Stimulated activated CD8-positive, alpha-beta memory T cell treated with anti-CD3 and anti-CD28 coated beads, Interleukin-2, amount 100 ng/mL, for 48 hours (primary cell): ENCODE measurements around the gene ABLIM1.

Experiments used
- DNase-seq, 2 donors: peaks; one replicate each; pipeline ENCODE4 v3.0.0-alpha.2; 2020; ENCODE audit warnings: low read depth in 2 of 2

ABLIM1 gene

DNA sequence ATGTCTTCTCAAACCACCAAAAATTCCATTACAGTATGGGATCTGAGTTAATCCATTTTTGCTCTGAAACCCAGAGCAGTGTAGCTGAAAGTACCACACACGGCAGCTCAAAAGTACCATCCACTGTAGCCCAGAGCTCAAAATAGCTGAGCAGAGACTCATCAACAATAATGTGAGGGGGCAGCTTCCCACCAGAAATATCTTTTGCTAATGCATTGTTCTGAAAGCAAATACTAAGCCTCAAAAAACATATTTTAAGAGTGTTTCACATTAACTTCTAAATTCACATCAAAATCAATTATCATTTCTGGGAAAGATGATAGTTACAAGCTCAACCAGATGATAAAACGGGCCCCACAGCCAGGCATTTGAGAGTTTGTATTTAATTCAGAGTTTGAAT is 73.7 kb downstream of the ABLIM1 start:
- no peak for DNase-seq

DNA sequence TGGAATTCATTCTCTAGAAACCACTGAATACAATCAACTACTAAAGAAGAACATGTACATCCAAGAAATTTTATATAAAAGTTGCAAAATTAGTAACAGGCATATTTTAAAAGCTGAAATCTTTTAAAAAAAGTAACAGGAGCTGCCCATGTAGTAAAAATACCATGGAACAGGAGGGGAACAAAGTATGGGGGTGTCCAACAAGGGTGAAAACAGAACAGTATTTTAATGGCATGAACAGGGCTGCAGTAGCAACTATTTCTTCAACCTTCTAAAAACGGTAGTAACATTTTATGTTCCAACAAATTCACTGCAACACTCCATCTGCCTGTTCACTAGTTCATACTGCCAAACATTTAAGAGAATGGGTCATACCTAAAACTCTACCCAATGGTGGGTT is 77.0 kb downstream of the ABLIM1 start:
- no peak for DNase-seq

DNA sequence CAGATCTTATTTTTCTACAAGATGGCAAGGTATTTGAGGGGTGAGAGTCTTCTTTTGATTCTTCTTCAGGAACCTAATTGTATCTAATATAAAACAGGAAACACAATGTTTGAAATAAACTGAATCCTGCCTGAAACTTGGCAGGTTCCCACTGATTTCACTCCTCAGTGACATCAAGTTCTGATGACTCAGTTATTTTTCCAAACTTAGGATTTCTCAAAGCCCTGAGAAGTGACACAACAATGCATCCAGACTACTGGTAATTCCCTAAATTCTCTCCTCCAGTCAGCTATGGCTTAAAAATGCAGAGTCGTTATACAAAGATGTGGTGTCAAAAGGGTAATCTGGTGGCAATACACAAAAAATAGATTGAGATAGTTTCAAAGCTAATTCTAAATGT is 80.9 kb downstream of the ABLIM1 start:
- DNase-seq, result no peak

DNA sequence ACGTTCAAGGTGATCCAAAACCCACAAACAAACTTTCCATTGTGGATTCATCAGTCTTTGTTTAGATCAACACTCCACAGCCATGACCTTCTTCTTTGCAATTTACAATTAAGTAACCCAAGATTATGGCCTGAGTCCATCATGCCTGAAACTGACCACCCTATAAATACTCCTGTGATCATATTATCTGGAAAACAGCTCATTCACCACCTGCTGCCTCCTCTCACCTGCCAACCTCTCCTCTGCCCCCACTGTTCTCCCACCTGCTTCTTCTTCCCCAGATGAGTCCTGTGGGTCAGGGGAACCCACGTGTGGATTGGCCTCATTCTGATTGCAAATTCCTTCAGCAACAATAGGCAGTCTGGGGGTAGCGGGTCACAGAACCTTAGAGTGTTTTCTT is 81.4 kb downstream of the ABLIM1 start:
- no peak for DNase-seq

DNA sequence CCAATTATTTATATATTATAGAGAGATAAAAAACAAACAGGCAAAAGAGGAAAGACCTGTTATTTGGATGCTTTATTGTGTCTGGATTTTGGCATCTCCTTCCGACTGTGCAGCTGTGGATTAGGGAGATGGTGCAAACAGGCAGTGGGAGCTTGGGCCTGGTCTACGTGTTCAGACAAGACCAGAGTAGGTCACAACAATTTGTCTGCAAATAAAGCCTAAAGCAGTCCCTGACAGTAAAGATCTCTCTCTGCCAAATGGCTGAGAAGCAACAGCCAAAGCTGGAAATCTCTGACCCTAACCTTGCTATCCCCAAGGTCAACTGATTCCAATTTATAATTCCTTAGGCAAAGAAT is 82.0 kb downstream of the ABLIM1 start:
- DNase-seq, result no peak

DNA sequence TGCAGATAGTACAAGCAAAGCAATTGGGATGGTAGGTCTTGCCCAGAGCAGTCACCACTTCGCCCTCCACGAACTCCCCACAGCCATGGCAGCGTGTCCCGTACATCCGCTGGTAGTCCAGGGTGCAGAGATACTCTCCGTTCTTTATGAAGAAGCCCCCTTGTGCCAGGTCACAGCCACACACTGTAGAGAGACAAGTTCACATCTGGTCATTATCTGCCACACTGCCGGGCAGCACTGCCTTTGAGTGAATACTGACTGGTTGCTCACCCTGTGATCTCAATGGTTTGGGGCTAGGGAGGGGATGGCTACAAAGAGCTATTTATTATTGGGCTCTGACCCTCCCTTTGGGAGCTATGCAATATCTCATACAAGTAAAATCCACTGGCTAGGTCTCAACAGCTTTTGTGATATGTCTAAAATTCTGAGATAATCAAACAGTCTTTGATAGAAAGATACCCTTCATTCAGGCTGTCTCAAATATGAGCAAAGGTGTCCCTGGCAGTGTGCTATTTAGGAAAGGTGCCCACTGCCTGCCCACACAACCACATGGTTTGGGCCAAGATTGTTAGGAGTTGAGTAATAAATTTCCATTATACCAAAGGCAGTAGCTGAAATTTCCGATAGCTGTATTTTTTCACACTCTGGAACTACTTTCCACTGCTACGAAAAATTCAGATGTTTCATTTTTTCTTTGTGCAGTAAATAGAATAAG is 82.5 kb downstream of the ABLIM1 start:
- DNase-seq, result no peak

DNA sequence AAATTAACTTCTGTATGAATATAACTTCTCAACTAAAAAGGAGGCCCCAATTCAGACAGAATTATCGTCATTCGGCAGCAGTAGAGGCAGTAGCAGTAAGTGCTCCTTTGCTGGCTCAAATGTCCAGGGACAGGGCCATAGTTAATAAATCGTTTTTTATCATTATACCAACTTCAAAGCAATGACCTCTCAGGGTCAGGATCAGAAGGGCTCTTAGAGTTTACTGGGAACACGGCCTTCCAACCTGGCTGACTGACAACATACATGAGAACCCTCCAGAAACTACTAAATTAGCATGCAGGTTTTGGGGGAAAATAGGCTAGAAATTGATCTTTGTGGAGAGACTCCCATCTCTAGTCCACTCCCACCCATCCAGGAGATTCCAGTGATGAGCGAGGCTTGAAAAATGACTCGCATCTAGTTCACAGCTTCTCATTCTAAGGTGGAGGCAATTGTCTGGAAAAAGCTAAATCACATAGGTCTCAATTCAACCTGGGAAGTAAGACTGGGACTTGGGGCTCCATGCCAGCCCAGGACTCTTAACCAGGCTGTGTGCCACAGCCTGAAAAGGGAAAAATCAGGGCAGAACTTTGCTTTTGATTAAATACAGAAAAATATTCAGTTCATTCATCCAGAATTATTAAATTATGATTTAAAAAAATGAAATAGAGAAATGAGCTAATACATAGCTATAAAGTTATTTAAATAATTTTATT is 84.6 kb downstream of the ABLIM1 start:
- no peak for DNase-seq

DNA sequence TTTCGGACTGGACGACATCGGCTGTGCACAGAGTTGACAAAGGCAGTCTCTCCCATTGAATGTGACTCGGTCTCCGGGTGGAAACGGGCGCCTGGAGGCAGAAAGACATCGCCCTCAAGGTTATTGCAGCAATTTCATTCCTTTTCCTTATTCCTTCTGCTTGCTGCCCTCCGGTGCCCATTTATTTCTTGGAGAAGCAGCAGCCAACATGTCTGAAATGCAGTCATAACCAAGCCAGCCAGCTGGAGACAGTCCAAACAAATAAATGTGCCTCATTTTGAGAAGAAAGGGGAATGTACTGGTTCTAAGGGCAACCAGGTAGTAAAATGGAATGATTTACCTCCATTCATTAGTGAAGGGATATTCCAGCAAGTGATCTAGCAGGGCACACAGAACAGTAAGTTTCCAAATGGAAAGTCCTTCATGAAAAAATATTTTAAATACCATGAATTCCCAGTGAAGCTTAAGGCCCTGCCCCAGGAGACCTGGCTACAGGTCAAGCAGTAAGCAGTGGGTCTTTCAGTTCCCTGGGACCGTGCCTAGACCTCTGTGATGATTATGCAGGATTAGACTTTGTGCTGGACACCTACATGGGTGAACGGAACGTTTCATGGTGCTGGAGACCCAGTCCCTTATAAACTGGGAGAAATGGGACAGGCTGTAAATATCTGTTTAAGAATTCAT is 86.6 kb downstream of the ABLIM1 start:
- no peak for DNase-seq

DNA sequence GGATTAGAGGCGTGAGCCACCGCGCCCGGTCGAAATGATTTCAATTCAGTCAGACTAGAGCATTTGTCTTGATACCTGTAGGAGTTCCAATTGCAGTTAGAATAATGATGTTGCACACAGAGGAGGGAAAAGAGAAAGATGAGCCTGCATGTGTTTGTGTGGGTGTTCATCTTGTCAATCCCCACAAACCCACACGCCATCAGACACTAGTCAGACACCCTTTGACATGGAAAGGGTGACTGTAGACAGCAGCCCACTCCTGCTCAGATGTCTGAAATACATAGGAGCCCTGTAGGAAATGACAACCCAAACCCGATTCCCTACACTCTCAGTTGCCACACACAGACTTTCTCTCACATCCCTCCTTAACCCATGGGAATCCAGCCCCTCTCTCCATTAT is 92.0 kb downstream of the ABLIM1 start:
- DNase-seq, result no peak

DNA sequence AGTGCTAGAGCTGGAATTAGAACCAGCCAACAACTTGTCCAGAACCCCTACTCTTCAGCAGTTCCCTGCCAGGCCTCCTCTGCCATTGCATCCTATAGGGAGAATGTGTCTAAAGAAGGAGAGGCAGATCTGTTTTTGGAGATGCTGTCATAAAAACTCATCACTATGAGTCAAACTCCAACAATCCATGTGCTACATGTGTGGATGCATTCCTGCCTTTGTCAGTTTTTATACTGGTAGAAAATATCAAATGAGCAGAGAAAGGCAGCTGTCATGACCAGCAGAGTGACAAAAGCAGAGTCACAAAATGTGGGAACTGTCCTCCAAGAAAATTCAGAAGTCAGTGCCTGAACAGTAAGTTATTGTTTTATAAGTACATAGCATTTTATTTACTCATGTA is 93.0 kb downstream of the ABLIM1 start:
- no peak for DNase-seq

DNA sequence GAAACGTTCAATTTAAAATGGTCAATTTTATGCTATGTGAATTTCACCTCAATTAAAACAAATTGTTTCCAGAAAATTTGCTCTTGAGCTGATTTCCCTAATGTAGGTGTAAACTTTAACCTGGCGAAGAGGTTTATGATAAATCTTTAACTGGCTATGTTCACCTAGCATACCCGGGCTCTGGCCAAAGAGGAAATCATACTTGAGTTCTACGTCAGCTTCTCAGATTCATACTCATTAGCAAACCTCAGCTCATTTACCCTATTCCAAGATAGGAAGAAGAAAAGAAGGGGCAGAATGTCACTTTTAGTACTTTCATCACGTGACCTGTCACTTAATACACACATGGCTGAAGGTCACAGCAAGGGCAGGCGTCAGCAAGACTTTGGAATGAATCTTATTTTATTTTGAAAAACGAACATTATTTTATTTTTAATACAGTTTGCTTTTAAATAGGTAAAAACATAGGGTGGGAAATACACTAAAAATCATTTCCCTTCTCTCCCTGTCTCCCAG is 97.0 kb downstream of the ABLIM1 start:
- DNase-seq, result no peak

DNA sequence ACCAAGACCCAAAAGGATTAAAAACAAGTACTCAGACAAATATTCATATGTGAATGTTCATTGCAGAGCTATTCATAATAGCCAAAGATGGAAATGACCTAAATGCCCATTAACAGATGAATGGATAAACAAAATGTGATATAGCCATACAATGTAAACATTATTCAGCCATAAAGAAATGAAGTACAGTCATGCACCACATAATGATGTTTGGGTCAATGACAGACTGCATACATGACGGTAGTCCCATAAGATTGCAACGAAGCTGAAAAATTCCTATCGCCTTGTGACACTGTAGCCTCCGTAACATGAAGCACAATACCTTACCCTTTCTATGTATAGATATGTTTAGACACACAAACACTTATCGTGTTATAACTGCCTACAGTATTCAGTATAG is 97.9 kb downstream of the ABLIM1 start:
- no peak for DNase-seq

DNA sequence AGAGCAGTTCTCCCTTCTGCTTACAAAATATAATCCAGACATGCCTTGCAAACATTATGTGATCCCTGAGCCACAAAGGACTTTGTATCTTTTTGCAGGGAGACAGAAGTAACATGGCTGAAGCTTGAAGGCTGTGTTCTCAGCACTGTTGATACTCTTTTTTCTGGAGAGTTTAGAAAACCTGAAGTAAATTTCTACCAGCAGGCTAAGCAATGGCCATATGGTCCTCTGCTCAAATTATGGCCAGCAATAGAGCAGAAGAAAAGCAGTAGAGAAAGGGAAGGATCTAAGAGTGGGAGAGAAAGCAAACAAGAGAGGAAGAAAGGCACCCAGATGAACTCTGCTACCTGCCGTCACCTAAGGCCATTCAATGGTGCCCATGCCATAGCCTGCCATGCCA is 98.4 kb downstream of the ABLIM1 start:
- no peak for DNase-seq

DNA sequence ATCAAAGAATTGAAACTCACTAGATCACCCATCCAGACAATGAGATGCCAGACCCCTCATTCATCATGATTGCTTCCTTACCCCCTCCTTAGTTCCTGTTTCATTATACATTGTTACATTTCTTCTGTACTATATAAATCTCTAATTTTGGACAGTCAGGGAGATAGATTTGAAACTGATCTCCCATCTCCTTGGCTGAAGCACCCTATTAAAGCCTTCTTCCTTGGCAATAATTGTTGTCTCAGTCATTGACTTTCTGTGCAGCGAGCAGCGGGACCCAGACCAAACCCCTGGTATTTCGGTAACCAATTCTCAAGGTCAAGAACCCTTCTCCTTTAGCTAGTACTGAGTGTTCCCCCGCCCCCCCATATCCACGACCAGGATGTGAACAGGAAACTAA is 100.2 kb downstream of the ABLIM1 start:
- DNase-seq, result no peak

DNA sequence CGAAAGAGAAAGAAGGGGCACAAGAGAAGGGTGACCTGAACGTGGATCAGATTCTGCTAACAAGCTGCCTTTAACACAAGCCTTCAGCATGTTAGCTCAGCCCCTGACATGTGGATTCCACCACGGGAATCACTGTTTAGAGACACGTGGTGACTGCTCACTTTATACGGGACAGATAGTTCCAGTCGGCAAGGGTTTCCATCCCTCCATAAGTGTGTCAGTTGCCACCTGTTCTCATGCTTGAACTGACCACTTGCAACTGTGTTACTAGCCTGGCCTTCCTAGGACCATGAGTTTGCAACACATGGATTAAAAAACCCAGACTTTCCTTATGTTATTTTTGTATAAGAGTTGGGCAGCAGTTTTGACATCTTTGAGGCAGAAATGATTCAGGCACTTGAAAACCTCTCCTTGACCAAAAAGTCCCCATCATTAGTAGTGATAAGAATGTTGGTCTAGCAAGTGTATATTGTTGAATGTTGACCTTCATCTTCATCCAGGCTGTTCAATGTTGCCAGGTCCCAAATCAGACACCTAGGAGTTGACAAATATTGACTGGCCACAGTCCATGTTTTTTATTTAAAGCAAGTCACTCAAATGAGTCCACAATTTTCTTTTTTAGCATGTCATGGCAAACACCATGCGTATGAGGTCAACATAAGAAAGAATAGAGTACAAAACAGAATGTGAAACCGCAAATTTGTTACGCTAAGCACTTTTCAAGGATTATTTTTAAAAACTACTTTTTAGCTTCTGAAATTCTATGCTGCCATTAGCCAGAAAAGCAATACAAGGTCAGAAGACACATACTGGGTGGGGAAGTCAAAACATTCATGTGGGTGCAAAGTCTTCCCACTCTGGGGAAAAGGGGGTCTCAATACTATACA is 101.6 kb downstream of the ABLIM1 start:
- DNase-seq, result no peak

DNA sequence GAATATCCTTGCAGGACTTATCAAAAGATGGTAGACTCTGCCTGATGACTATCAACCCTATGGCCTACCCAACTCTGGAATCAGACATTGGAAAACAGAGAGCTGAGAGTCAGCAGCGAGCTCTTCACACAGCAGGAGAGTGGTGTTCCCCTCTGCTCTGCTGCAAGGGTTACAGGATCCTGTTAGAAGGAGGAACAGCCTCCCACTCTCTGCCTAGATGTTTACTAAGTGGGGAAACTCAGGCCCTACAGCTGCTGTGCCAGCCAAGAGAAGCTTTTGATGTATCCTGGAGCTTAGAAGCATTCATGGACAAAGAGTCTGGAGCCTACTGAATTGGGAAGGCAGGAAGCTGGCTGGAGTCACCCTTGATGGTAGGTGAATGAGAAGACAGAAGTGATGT is 104.6 kb downstream of the ABLIM1 start:
- DNase-seq, result no peak

DNA sequence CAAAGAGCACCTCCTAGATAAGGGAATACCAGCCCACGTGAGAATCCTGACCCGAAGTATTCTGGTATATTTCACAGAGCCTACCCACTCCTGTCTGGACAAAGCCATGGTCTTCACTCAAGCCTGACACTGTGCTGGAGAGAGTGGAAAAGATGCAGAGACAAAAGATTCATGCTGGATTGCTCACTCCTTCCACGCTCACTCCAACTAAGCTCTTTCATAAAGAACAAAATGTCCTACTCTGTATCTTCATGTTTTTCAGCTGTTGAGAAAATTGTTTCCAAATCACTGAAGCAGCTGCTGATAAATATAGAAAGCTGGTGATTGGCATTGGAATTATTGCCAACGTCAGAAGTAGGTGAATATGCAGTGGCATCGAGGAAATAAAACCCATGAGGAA is 106.0 kb downstream of the ABLIM1 start:
- no peak for DNase-seq

DNA sequence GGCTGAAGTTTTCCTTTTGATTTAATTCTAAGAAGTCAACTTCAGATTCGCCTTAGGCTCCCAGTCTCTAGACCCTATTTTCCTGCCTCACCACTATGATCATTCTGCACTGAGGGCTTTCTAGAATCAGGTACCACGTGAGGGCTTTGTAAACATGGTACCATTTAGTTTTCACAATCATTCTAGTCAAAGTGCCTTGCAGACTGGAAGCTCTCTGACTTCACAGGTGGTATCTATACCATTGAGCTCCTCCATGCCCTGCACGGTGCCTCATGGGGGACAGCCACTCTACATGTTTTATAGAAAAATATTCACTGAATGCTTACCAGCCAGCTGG is 106.5 kb downstream of the ABLIM1 start:
- DNase-seq, result no peak

DNA sequence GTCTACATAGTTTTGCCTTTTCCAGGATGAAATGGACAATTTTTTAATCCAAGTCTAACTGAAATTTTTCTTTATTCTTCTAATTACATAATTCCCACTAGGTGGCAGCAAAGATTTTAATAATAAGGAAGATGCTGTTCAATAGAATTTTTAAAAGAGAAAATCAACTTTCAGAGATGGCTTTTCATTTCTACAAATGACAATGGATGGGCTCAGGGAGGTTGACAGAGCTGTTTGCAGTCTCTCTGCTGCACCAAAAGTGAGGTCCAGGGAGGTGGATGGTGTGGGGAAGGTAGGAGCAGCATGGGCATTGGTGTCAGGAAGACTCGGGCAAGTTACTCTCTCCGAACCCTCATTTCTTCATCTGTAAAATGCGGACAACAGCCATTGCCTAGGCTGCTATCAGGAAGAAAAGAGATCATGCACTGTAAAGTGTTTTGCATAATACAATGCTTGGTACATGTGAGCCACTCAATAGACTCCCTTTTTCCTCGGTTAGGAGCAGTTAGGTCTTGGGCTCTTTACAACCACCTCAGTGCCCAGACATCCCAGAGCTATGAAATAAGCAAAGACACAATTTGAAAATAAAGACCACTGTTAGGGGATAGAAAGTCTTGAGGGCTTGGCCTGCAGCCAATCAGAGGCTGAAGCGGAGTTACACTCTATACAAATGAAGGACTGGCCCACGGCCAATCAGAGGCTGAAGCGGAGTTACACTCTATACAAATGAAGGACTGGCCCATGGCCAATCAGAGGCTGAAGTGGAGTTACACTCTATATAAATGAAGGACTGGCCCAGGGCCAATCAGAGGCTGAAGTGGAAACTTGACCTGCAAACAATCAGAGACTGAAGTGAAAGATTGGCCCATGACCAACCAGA is 107.1 kb downstream of the ABLIM1 start:
- DNase-seq, result no peak

DNA sequence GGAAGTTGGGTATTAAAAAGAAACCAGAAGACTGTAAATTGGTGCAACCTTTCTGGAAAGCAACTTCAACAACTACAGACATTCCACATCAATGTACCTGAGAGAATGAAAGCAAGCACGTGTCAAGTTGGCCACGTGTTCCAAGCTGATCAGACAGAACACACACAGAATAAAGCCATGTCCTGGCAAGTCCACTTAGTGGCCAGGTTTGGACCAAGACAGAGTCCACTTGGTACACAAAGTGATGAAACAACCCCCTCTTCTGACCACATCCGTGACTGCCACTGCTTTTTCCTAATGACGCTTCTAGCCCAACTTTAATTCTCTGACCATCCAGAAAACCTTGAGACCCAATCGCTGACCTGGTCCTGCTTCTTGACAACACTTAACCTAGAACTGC is 109.4 kb downstream of the ABLIM1 start:
- DNase-seq, result no peak

DNA sequence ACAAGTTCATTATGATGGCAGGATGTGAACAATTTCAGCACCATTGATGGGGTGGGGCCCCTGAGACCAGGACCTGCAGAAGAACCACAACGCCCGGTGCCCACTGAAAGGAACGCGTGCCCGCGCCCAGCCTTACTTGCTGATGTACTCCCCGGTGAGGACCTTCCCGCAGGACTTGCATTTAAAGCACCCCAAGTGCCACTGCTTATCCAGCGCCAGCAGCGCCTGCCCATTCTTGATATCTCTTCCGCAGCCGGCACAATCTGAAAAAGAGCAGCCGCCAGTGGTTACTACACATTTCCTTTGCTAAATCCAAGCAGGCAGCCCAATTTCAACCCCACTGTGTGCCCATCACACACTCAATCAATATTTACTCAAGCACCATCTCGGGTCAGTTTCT is 110.6 kb downstream of the ABLIM1 start:
- DNase-seq, result no peak
